HCT116 (cell line): ENCODE data around the gene TRAPPC14. TPM values are rescaled to one million over a fixed set of nuclear protein-coding genes. Genes with fewer than 3 reads are reported as not detected.

Source experiments
- ATAC-seq: fragments of 200-7000 bp; cut with Tn5 transposase; 2 replicates; pipeline ENCODE4 v1.9.1; 2020; ENCODE audit warnings: mild to moderate bottlenecking, moderate library complexity
- BruUV-seq: library from RNA; stranded (reverse); fragments of 400-500 nt; replicated peaks from 2 replicates; lab custom pipeline; 2021; lab: Mats Ljungman, UMichigan
- CTCF ChIA-PET: fragments of 300-600 bp; sonication (Branson Sonifier 250); formaldehyde crosslinking; loops from one replicate; lab custom pipeline; 2021; ENCODE audit warnings: antibody characterized with exemption; lab: Charles Lee
- POLR2A ChIA-PET: fragments of 300-600, 350-600 bp; sonication (Branson Sonifier 250); formaldehyde crosslinking; loops from one replicate; lab custom pipeline; 2021; ENCODE audit warnings: antibody characterized with exemption; lab: Charles Lee
- RAD21 ChIA-PET, 2 experiments: fragments of 300-600 bp; sonication (Branson Sonifier 250); formaldehyde crosslinking; loops; one replicate each; lab custom pipeline; 2023; ENCODE audit warnings: low total read pairs in 2 of 2; ENCODE audit not compliant: uncharacterized antibody in 2 of 2, unreplicated experiment in 2 of 2, low non-redundant PET in 1 of 2; lab: Charles Lee
- DNase-seq: peaks from one replicate; pipeline ENCODE4 v3.0.0-alpha.2; 2010; ENCODE audit warnings: low read depth, low spot score
- H2AFZ ChIP-seq: fragments of 200-600 bp; shearing (Covaris generic), sonication (generic); 2 replicates; pipeline ENCODE4 v1.6.1; 2017; ENCODE audit warnings: low read depth, mixed run types, mixed read lengths, antibody characterized with exemption, low read length; ENCODE audit not compliant: poor library complexity, severe bottlenecking
- H3K27ac ChIP-seq: 2 replicates; pipeline ENCODE4 v1.5.1; 2012; ENCODE audit warnings: low read depth, low read length
- H3K27me3 ChIP-seq: fragments of 200-600 bp; sonication (generic); 2 replicates; pipeline ENCODE4 v1.6.1; 2016; ENCODE audit warnings: mixed run types, low read length, mixed read lengths; ENCODE audit not compliant: insufficient read depth
- H3K36me3 ChIP-seq, 2 experiments: fragments of 200-500 bp in 1 of 2; fragments of 200-600 bp in 1 of 2; sonication (Bioruptor generic) in 1 of 2; sonication (generic) in 1 of 2; 2 replicates each; pipeline versions ENCODE4 v1.5.1 to v1.6.1; 2014 to 2016; ENCODE audit warnings: low read length in 2 of 2, inconsistent platforms in 1 of 2, mixed read lengths in 1 of 2, mixed run types in 1 of 2; ENCODE audit not compliant: insufficient read depth in 2 of 2, control insufficient read depth in 1 of 2
- H3K4me1 ChIP-seq, 2 experiments: fragments of 200-600 bp in 1 of 2; sonication (generic) in 1 of 2; 2 replicates each; pipeline versions ENCODE4 v1.5.1 to v1.6.1; 2012 to 2017; ENCODE audit warnings: low read length in 2 of 2, inconsistent platforms in 1 of 2, mild to moderate bottlenecking in 1 of 2, mixed read lengths in 1 of 2, mixed run types in 1 of 2, moderate library complexity in 1 of 2; ENCODE audit not compliant: insufficient read depth in 2 of 2, control insufficient read depth in 1 of 2
- H3K4me2 ChIP-seq: fragments of 200-600 bp; sonication (generic); 2 replicates; pipeline ENCODE4 v1.6.1; 2017; ENCODE audit warnings: mixed run types, low read length, mixed read lengths
- H3K4me3 ChIP-seq, 2 experiments: fragments of 200-600 bp in 1 of 2; sonication (generic) in 1 of 2; replicated peaks in 1 of 2; 2 replicates each; pipeline ENCODE4 v1.5.1; 2011 to 2016; ENCODE audit warnings: low read length in 2 of 2, control low read depth in 1 of 2, low read depth in 1 of 2, mild to moderate bottlenecking in 1 of 2, mixed read lengths in 1 of 2, mixed run types in 1 of 2
- H3K79me2 ChIP-seq: fragments of 200-600 bp; sonication (generic); 2 replicates; pipeline ENCODE4 v1.6.1; 2017; ENCODE audit warnings: mild to moderate bottlenecking, mixed run types, low read length, moderate library complexity, mixed read lengths; ENCODE audit not compliant: insufficient read depth
- H3K9ac ChIP-seq: fragments of 200-600 bp; sonication (generic); 2 replicates; pipeline ENCODE4 v1.6.1; 2016; ENCODE audit warnings: low read length, mixed read lengths
- H3K9me2 ChIP-seq: fragments of 200-600 bp; sonication (generic), shearing (Covaris generic); 2 replicates; pipeline ENCODE4 v1.6.1; 2017; ENCODE audit warnings: mixed run types, mild to moderate bottlenecking, moderate library complexity; ENCODE audit not compliant: insufficient read depth
- H3K9me3 ChIP-seq, 2 experiments: fragments of 200-500 bp in 1 of 2; fragments of 200-600 bp in 1 of 2; sonication (Bioruptor generic) in 1 of 2; sonication (generic) in 1 of 2; 2 replicates each; pipeline ENCODE4 v1.6.1; 2014 to 2017; ENCODE audit warnings: low read length in 2 of 2, mixed read lengths in 2 of 2, inconsistent platforms in 1 of 2, low read depth in 1 of 2, mild to moderate bottlenecking in 1 of 2, mixed run types in 1 of 2, moderate library complexity in 1 of 2; ENCODE audit not compliant: control insufficient read depth in 1 of 2, insufficient read depth in 1 of 2
- H4K20me1 ChIP-seq: fragments of 200-600 bp; sonication (generic), shearing (Covaris generic); 2 replicates; pipeline ENCODE4 v1.6.1; 2017; ENCODE audit warnings: mixed run types, mild to moderate bottlenecking, moderate library complexity; ENCODE audit not compliant: insufficient read depth
- ATF3 ChIP-seq: IDR thresholded peaks from 2 replicates; pipeline ENCODE4 v1.6.1; 2012
- CBX3 ChIP-seq: IDR thresholded peaks from 2 replicates; pipeline ENCODE4 v1.6.1; 2012; ENCODE audit warnings: low read depth
- CEBPB ChIP-seq: IDR thresholded peaks from 2 replicates; pipeline ENCODE4 v1.6.1; 2012; ENCODE audit warnings: low read depth
- CTCF ChIP-seq, 3 experiments: fragments of 200-600 bp in 1 of 3; sonication (generic) in 1 of 3; IDR thresholded peaks in 2 of 3; conservative IDR thresholded peaks in 1 of 3; 2 replicates each; pipeline ENCODE4 v1.5.1; 2012 to 2017; ENCODE audit warnings: low read depth in 2 of 3, low read length in 2 of 3, antibody characterized with exemption in 1 of 3, borderline replicate concordance in 1 of 3, control low read depth in 1 of 3, mild to moderate bottlenecking in 1 of 3, mixed read lengths in 1 of 3, mixed run types in 1 of 3, moderate library complexity in 1 of 3; ENCODE audit not compliant: insufficient read depth in 1 of 3
- EGR1 ChIP-seq: IDR thresholded peaks from 2 replicates; pipeline ENCODE4 v1.6.1; 2012; ENCODE audit warnings: low read depth
- EZH2 ChIP-seq: fragments of 200-600 bp; sonication (generic); IDR thresholded peaks from 2 replicates; pipeline ENCODE4 v1.6.1; 2017; ENCODE audit warnings: antibody characterized with exemption, mixed run types
- EZH2phosphoT487 ChIP-seq: fragments of 200-600 bp; IDR thresholded peaks from 2 replicates; pipeline ENCODE4 v1.6.1; 2018; ENCODE audit warnings: antibody characterized with exemption, borderline replicate concordance
- JUND ChIP-seq: IDR thresholded peaks from 2 replicates; pipeline ENCODE4 v1.6.1; 2012
- POLR2A ChIP-seq: IDR thresholded peaks from 2 replicates; pipeline ENCODE4 v1.7.0; 2011; ENCODE audit warnings: borderline replicate concordance; ENCODE audit not compliant: insufficient read depth, insufficient read length; ENCODE audit errors: extremely low read depth
- POLR2AphosphoS5 ChIP-seq: IDR thresholded peaks from 2 replicates; pipeline ENCODE4 v1.6.1; 2011; ENCODE audit warnings: mild to moderate bottlenecking, low read depth, low read length, moderate library complexity
- RAD21 ChIP-seq: IDR thresholded peaks from 2 replicates; pipeline ENCODE4 v1.6.1; 2012; ENCODE audit warnings: low read depth, mild to moderate bottlenecking
- REST ChIP-seq: IDR thresholded peaks from 2 replicates; pipeline ENCODE4 v1.6.1; 2012; ENCODE audit warnings: low read depth
- SP1 ChIP-seq: IDR thresholded peaks from 2 replicates; pipeline ENCODE4 v1.6.1; 2012; ENCODE audit warnings: low read depth
- SRF ChIP-seq: IDR thresholded peaks from 2 replicates; pipeline ENCODE4 v1.6.1; 2012; ENCODE audit warnings: low read depth
- TCF7L2 ChIP-seq: IDR thresholded peaks from 2 replicates; pipeline ENCODE4 v1.7.0; 2011; ENCODE audit warnings: borderline replicate concordance, inconsistent platforms; ENCODE audit not compliant: insufficient read depth, insufficient read length; ENCODE audit errors: extremely low read depth
- YY1 ChIP-seq: IDR thresholded peaks from 2 replicates; pipeline ENCODE4 v1.6.1; 2011; ENCODE audit warnings: low read length, low read depth, moderate library complexity, mild to moderate bottlenecking; ENCODE audit not compliant: insufficient replicate concordance; ENCODE audit errors: extremely low read depth
- ZBTB33 ChIP-seq: IDR thresholded peaks from 2 replicates; pipeline ENCODE4 v1.6.1; 2011; ENCODE audit warnings: mild to moderate bottlenecking, low read length, moderate library complexity; ENCODE audit not compliant: insufficient replicate concordance; ENCODE audit errors: extremely low read depth
- ZFX ChIP-seq: fragments of 450-650 bp; IDR thresholded peaks from 2 replicates; pipeline ENCODE4 v1.6.1; 2017
- ZNF274 ChIP-seq: fragments of 200-500 bp; sonication (Bioruptor generic); IDR thresholded peaks from 2 replicates; pipeline ENCODE4 v1.6.1; 2014; ENCODE audit warnings: mild to moderate bottlenecking, low read depth, low read length, inconsistent platforms
- intact Hi-C: fragments of 100-400 bp; cut with micrococcal nuclease; formaldehyde crosslinking; loops from 2 replicates; pipeline ENCODE4 v1.10.0; 2022
- total RNA-seq: library from RNA; stranded (reverse); gene quantifications from one replicate; pipeline ENCODE4 v1.2.1, GENCODE V29; 2021; ENCODE audit not compliant: unreplicated experiment

Gene TRAPPC14
- total RNA-seq, 1 experiment from 2014 or later = 23.2 TPM

- no peak for TF ChIP-seq CBX3
These were observed 13.3 kb upstream of the TRAPPC14 start (continued) for GRCh38 chr7:100171840-100172239.

GRCh38 chr7:100171087-100171681 is 12.7 kb upstream of the TRAPPC14 start:
- no peak overlapping the region for H3K4me2 ChIP-seq
- intact Hi-C loops = no loop called here
- no peak overlapping the region for H3K4me3 ChIP-seq
- H3K36me3 ChIP-seq = no peaks in the 10 kb centered on the region
- DNase-seq (no peak), ATAC-seq (no peak)
- ChIA-PET CTCF (no interaction called here), RAD21 (no interaction called here), POLR2A (no interaction called here)
- no peaks in the 10 kb centered on the region for H3K9me3 ChIP-seq
- no peaks in the 10 kb centered on the region for H4K20me1 ChIP-seq
- H3K4me1 ChIP-seq = peaks cover 0 to 6% of the 10 kb centered on the region in 2 experiments; a peak in 1 of 4 replicates
- no peak overlapping the region for H3K27ac ChIP-seq
- H3K9ac ChIP-seq = no peak overlapping the region
- no TSS peak for BruUV-seq
- H2AFZ ChIP-seq = no peak overlapping the region
- no peaks in the 10 kb centered on the region for H3K9me2 ChIP-seq
- no peaks in the 10 kb centered on the region for H3K79me2 ChIP-seq
- no peaks in the 10 kb centered on the region for H3K27me3 ChIP-seq
- TF ChIP-seq POLR2A = no peak
- no peak for TF ChIP-seq SRF
- TF ChIP-seq EZH2phosphoT487 = no peak
- TF ChIP-seq ZNF274 = no peak
- TF ChIP-seq EZH2 = no peak
- no peak for TF ChIP-seq RAD21
- no peak for TF ChIP-seq CEBPB
- TF ChIP-seq CTCF (IDR thresholded peaks at IDR 0.05 in 2 of 3, conservative IDR thresholded peaks at IDR 0.05 in 1 of 3; ENCODE audit: borderline replicate concordance in 1 of 3, insufficient read depth in 1 of 3, low read depth in 2 of 3, low read length in 2 of 3) = no peak
- TF ChIP-seq SP1 = no peak
- no peak for TF ChIP-seq ZFX
- TF ChIP-seq JUND = no peak
- no peak for TF ChIP-seq ATF3
- TF ChIP-seq EGR1 = no peak
- TF ChIP-seq YY1 = no peak
- TF ChIP-seq TCF7L2 = no peak
- TF ChIP-seq POLR2AphosphoS5 = no peak
- TF ChIP-seq ZBTB33 = no peak
- no peak for TF ChIP-seq REST
